Glutamatergic neuron (in vitro differentiated cells): Measurements from ENCODE around the gene PPP1R12B. TPM values are rescaled to one million over a fixed set of nuclear protein-coding genes. Genes with fewer than 3 reads are reported as not detected.
"Not testable (repeated sequence)": the region's sequence is repeated elsewhere in the genome, so short reads cannot be mapped to it uniquely, and the experiment has no call there.

Source experiments
- DNase-seq: peaks from one replicate; pipeline ENCODE4 v3.0.0; 2022
- H3K27ac Mint-ChIP-seq: one replicate; pipeline ENCODE4 v1.8.0; 2020; ENCODE audit warnings: mild to moderate bottlenecking, mixed read lengths, inconsistent platforms; ENCODE audit not compliant: unreplicated experiment
- H3K27me3 Mint-ChIP-seq: one replicate; pipeline ENCODE4 v1.8.0; 2020; ENCODE audit warnings: mild to moderate bottlenecking, moderate library complexity, mixed read lengths, inconsistent platforms; ENCODE audit not compliant: unreplicated experiment
- H3K36me3 Mint-ChIP-seq: one replicate; pipeline ENCODE4 v1.8.0; 2020; ENCODE audit warnings: mild to moderate bottlenecking, mixed read lengths, inconsistent platforms; ENCODE audit not compliant: unreplicated experiment
- H3K4me1 Mint-ChIP-seq: one replicate; pipeline ENCODE4 v1.8.0; 2020; ENCODE audit warnings: mild to moderate bottlenecking, low read depth, mixed read lengths, inconsistent platforms; ENCODE audit not compliant: unreplicated experiment
- H3K4me3 Mint-ChIP-seq: one replicate; pipeline ENCODE4 v1.8.0; 2020; ENCODE audit warnings: mild to moderate bottlenecking, mixed read lengths, inconsistent platforms; ENCODE audit not compliant: unreplicated experiment
- H3K9me3 Mint-ChIP-seq: one replicate; pipeline ENCODE4 v1.8.0; 2020; ENCODE audit warnings: mild to moderate bottlenecking, moderate library complexity, mixed read lengths, inconsistent platforms; ENCODE audit not compliant: unreplicated experiment
- total RNA-seq: library from RNA; stranded (reverse); fragmentation: NEBNext Ultra II Directional; extraction: Animal tissue kit (Norgen Biotek cat#: 25700); gene quantifications from one replicate; pipeline ENCODE4 v1.2.1, GENCODE V29; 2021; ENCODE audit not compliant: unreplicated experiment
- TF ChIP-seq, protein P1 (sequence below): fragments of 200-600 bp; sonication (generic); IDR thresholded peaks from one replicate; pipeline ENCODE4 v1.5.0; 2021; ENCODE audit not compliant: partially characterized antibody, unreplicated experiment

PPP1R12B gene
- total RNA-seq, 1 donor from 2014 or later, result 37.3 TPM

DNA sequence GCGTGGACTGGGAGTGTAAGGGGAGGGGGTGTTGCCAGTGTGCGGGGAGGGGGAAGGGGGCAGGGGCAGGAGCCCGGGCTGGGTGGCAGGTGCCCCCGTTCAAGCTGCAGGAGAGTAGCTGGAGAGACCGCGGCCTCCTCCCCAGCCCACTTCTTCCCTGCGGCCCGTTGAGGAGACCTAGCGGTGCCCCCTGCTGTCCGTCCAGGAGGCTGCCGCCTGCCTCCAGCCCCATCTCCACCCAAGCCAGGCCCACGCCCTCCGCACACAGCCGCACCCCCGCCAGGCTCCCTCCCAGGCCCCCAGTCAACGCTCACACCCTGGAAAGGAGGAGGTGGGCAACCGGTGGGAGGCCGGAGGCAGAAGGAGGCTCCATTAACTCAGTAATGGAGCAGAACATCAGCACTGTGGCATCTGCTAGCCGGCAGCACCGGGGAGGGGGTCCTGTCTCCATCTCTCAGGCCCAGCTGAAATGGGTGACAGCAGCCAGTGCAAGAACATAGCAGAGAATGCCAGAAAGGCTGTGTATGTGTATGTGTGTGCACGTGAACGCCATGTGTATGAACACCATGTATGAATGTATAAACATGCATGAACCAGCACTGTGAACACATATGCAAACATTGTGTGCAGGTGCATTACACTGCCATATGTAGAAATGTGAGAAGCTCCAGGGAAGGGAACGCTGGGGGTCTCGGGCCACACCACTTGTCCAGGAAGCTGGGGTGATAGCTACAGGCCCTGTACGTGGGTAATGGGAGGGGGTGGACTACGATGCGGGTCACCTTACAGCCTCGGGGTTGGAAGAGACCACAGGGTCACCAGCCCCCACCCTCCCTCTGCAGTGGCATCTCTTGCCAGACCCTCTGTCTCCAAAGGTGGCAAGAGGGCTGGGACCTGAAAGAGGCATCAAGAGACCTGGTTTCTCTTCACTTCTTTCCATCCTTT, 277.2 kb downstream of the PPP1R12B start:
- TF ChIP-seq, protein P1, sequence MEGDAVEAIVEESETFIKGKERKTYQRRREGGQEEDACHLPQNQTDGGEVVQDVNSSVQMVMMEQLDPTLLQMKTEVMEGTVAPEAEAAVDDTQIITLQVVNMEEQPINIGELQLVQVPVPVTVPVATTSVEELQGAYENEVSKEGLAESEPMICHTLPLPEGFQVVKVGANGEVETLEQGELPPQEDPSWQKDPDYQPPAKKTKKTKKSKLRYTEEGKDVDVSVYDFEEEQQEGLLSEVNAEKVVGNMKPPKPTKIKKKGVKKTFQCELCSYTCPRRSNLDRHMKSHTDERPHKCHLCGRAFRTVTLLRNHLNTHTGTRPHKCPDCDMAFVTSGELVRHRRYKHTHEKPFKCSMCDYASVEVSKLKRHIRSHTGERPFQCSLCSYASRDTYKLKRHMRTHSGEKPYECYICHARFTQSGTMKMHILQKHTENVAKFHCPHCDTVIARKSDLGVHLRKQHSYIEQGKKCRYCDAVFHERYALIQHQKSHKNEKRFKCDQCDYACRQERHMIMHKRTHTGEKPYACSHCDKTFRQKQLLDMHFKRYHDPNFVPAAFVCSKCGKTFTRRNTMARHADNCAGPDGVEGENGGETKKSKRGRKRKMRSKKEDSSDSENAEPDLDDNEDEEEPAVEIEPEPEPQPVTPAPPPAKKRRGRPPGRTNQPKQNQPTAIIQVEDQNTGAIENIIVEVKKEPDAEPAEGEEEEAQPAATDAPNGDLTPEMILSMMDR, result peak; percentile 58
- H3K4me3 Mint-ChIP-seq, result no peak overlapping the region

DNA sequence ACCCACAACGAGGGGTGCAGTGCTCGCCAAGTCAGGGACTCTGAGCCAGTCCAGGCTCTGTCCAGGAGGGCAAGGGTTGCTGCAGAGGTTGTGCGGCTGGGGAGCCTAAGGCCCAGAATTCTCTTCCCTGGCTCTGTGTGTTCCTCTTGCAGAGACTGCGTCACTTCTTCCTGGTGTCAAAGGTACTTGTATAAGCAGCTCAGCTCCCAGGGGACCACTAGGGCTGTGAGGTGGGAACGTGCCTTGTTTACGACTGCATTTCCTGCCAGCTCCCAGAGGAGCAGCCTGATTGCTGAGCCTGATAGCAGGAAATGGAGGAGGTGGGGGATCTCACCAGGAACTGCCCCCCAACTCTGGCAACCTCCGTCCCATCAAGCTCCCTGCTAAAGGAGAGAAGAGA, 278.5 kb downstream of the PPP1R12B start:
- H3K27ac Mint-ChIP-seq, H3K36me3 Mint-ChIP-seq, H3K4me3 Mint-ChIP-seq, H3K9me3 Mint-ChIP-seq: not testable (repeated sequence)
- peaks cover 12% of the 10 kb centered on the region for H3K27me3 Mint-ChIP-seq
- peak; percentile 43 for DNase-seq
- peaks cover 23% of the 10 kb centered on the region for H3K4me1 Mint-ChIP-seq

More for the DNA sequence above, 277.2 kb downstream of the PPP1R12B start:
- Mint-ChIP-seq H3K27ac (no peak overlapping the region), H3K36me3 (no peaks in the 10 kb centered on the region), H3K4me1 (peaks cover 19% of the 10 kb centered on the region), H3K27me3 (peaks cover 11% of the 10 kb centered on the region), H3K9me3 (peaks cover 5% of the 10 kb centered on the region)
- DNase-seq, result peak; percentile 90

DNA sequence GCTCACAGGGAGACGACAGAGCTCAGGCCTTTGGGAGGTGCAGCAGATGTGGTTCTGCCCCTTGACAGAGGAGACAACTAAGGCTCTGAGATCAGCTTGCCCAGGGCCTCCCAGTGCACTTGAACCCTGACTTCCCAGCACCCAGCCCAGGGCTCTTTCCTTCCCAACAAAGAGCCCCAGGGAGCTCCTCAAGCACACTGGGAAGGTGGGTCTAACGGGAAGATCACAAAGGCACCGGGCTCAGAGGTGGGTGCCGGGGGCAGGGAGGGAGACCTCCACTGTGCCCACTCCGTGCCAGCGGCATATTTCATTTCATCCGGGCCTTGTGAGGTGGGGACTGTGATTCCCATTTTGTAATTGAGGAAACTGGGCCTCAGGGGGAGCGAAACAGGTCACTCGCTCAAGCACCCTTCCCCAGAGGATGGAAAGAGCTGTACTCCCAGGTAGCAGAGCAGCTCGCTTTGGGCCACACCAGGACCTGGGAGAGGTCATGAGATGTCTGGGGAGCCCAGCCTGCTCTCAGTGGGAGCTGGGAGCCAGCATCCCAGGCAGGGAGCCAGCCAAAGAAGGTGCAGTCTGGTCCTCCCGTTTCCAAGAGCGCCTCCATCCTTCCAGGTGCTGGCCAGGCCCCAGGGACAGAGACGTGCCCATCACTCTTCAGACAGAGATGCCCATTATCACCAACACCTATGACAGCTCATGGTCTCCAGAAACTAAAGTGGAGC, 279.5 kb downstream of the PPP1R12B start:
- H3K27me3 Mint-ChIP-seq, result peaks cover 16% of the 10 kb centered on the region
- H3K9me3 Mint-ChIP-seq, result no peaks in the 10 kb centered on the region
- TF ChIP-seq, protein P1, result no peak
- no peak overlapping the region for H3K4me3 Mint-ChIP-seq
- H3K4me1 Mint-ChIP-seq, result peaks cover 20% of the 10 kb centered on the region
- no peaks in the 10 kb centered on the region for H3K36me3 Mint-ChIP-seq
- no peak for DNase-seq
- H3K27ac Mint-ChIP-seq, result no peak overlapping the region

DNA sequence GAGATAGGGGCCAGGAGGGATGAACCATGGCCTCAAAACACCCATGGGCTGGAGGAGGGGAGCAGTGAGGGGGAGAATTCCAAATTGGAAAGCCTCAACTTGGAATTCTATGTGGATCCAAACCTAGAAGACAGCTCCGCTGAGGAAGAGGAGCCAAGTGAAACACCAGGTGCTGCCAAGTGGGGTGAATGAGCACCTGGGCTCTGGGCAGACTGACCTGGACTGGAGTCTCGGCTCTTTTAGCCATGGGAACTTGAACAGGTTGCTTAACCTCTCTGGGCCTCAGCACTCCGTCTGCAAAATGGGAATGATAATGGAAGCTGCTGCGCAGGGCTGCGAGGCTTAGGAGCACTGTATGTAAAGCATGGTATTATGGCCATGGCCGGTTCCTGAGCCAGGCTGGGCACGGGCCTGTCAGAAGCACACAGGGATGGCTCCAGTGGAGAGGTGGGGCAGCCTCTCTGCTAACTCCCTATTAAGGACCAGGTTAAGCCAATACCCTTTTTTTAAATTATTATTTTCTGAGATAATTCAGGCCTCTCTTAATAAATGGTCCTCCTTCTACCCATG, 280.2 kb downstream of the PPP1R12B start:
- H3K4me1 Mint-ChIP-seq, result peaks cover 20% of the 10 kb centered on the region
- peaks cover 16% of the 10 kb centered on the region for H3K27me3 Mint-ChIP-seq
- H3K27ac Mint-ChIP-seq, result no peak overlapping the region
- H3K36me3 Mint-ChIP-seq, result no peaks in the 10 kb centered on the region
- TF ChIP-seq, protein P1, result no peak
- no peaks in the 10 kb centered on the region for H3K9me3 Mint-ChIP-seq
- no peak overlapping the region for H3K4me3 Mint-ChIP-seq
- no peak for DNase-seq

DNA sequence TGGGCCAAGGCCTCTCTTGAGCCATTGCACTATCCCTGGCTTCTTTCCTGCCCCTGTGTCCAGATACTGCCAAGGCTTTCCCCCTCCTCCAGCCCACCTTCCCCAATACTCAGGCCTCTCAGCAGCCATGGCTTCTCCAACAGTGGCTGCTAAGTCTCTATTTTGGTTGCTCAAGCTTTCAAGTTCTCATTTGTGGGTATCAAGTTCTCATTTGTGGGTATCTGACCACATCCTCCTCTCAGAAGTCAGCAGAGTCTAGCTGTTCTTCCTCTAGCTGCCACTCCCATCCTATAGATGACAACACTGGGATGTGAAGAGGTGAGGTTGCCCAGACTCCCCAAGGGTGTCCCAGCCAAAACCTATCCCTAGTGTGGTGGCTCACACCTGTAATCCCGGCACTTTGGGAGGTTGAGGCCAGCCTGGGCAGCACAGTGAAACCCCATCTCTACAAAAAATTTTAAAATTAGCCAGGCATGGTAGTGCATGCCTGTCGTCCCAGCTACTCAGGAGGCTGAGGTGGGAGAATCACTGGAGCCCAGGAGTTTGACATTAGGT, 280.8 kb downstream of the PPP1R12B start:
- H3K4me3 Mint-ChIP-seq, DNase-seq, H3K9me3 Mint-ChIP-seq, H3K27ac Mint-ChIP-seq, H3K36me3 Mint-ChIP-seq: not testable (repeated sequence)
- Mint-ChIP-seq H3K27me3 (peaks cover 16% of the 10 kb centered on the region), H3K4me1 (peaks cover 20% of the 10 kb centered on the region)

DNA sequence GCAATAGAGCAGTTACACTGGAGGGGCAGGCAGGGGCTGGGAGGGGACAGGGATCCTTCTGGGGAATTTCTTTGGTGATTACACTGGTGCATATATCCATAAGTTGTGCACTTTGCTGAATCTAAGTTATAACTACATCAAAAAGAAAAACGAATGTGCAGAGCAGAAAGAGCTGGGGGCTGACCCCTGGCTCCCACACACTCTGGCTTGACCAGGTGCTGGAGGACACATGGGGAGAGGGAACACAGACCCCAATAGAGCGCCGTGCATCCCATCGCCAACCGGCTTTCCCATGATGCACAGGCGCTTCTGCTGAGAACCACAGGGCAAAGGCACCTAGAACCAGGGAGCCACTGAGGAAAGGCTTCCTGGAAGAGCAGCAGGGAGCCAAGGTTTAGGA, 281.6 kb downstream of the PPP1R12B start:
- not testable (repeated sequence) for H3K9me3 Mint-ChIP-seq, H3K27ac Mint-ChIP-seq, H3K36me3 Mint-ChIP-seq, DNase-seq
- H3K4me3 Mint-ChIP-seq, result peak overlapping the region; percentile 55
- peaks cover 16% of the 10 kb centered on the region for H3K27me3 Mint-ChIP-seq
- peaks cover 20% of the 10 kb centered on the region for H3K4me1 Mint-ChIP-seq
